ENCODE measurements around the gene COMP. TPM values are rescaled to one million over a fixed set of nuclear protein-coding genes. Genes with fewer than 3 reads are reported as not detected.
A peak's percentile ranks its signal among the peaks of the same experiment; 100 is the strongest.

COMP gene
- total and polyA plus RNA-seq, 10 donors: 0.04 to 1.0 (median 0.13) TPM; not detected in 7

GRCh38 chr19:18778826-18779495, 12.1 kb downstream of the COMP start:
- 80 to 90% (median 85%) methylated on average over 11 to 14 of the region's 14 CpGs for WGBS, 5 donors
- H3K27me3 ChIP-seq (replicated peaks in 1 of 7): peaks cover 0 to 60% (median under 1%) of the 10 kb centered on the region in 7 donors

GRCh38 chr19:18778076-18778389, 13.1 kb downstream of the COMP start:
- Histone ChIP-seq H3K4me3 (no peak overlapping the region), H3K9me3 (no peaks in the 10 kb centered on the region), H3K27me3 (replicated peaks in 1 of 7) (peaks cover 0 to 58% (median 0%) of the 10 kb centered on the region in 7 donors), H3K27ac (no peak overlapping the region), H3K4me1 (peaks cover 0 to 11% (median 0%) of the 10 kb centered on the region in 6 donors), H3K36me3 (peaks cover 0 to 20% (median 0%) of the 10 kb centered on the region in 6 donors)
- DNase-seq: no peak
- no peak for TF ChIP-seq POLR2AphosphoS5 (IDR thresholded peaks at IDR 0.05)
- no peak for TF ChIP-seq POLR2A (IDR thresholded peaks at IDR 0.05)
- TF ChIP-seq CTCF (IDR thresholded peaks at IDR 0.05 in 8 of 11, conservative IDR thresholded peaks at IDR 0.05 in 3 of 11): no peak
- intact Hi-C loops (cut with DNase I; ENCODE audit: low total_unique reads): no loop called here
- WGBS, 5 donors: 58 to 81% (median 62%) methylated on average over 11 of the region's 11 CpGs

More at GRCh38 chr19:18778826-18779495, 12.1 kb downstream of the COMP start:
- H3K4me1 ChIP-seq: peaks cover 0 to 11% (median 0%) of the 10 kb centered on the region in 6 donors
- TF ChIP-seq CTCF (IDR thresholded peaks at IDR 0.05 in 8 of 11, conservative IDR thresholded peaks at IDR 0.05 in 3 of 11): no peak
- no peak for TF ChIP-seq POLR2A (IDR thresholded peaks at IDR 0.05)
- TF ChIP-seq POLR2AphosphoS5 (IDR thresholded peaks at IDR 0.05): no peak
- no peak overlapping the region for H3K4me3 ChIP-seq
- H3K27ac ChIP-seq: no peak overlapping the region
- H3K9me3 ChIP-seq: no peaks in the 10 kb centered on the region
- H3K36me3 ChIP-seq: peaks cover 0 to 20% (median 0%) of the 10 kb centered on the region in 6 donors
- intact Hi-C loops (cut with DNase I; ENCODE audit: low total_unique reads): no loop called here
- DNase-seq: no peak

GRCh38 chr19:18777301-18778075, 13.6 kb downstream of the COMP start:
- Histone ChIP-seq H3K4me3 (no peak overlapping the region), H3K27me3 (replicated peaks in 1 of 7) (peaks cover 0 to 52% (median 0%) of the 10 kb centered on the region in 7 donors), H3K9me3 (no peaks in the 10 kb centered on the region), H3K36me3 (peaks cover 0 to 20% (median 0%) of the 10 kb centered on the region in 6 donors), H3K4me1 (peaks cover 0 to 11% (median 0%) of the 10 kb centered on the region in 6 donors), H3K27ac (no peak overlapping the region)
- WGBS, 5 donors: 59 to 85% (median 74%) methylated on average over 36 to 71 of the region's 71 CpGs
- intact Hi-C loops (cut with DNase I; ENCODE audit: low total_unique reads): no loop called here
- TF ChIP-seq POLR2A (IDR thresholded peaks at IDR 0.05): no peak
- TF ChIP-seq POLR2AphosphoS5 (IDR thresholded peaks at IDR 0.05): peak in 1 of 3 donors; percentile 35
- DNase-seq: no peak

GRCh38 chr19:18776736-18777135, 14.4 kb downstream of the COMP start:
- H3K4me1 ChIP-seq: peaks cover 0 to 11% (median 0%) of the 10 kb centered on the region in 6 donors
- intact Hi-C loops (cut with DNase I; ENCODE audit: low total_unique reads): no loop called here
- TF ChIP-seq POLR2AphosphoS5 (IDR thresholded peaks at IDR 0.05) (peak in 1 of 3 donors; percentile 32), POLR2A (IDR thresholded peaks at IDR 0.05) (no peak), CTCF (IDR thresholded peaks at IDR 0.05 in 8 of 11, conservative IDR thresholded peaks at IDR 0.05 in 3 of 11) (no peak)
- peaks cover 0 to 46% (median 0%) of the 10 kb centered on the region in 7 donors for H3K27me3 ChIP-seq (replicated peaks in 1 of 7)
- no peak overlapping the region for H3K4me3 ChIP-seq
- no peak overlapping the region for H3K27ac ChIP-seq
- 53 to 80% (median 75%) methylated on average over 3 to 12 of the region's 12 CpGs for WGBS, 5 donors
- H3K9me3 ChIP-seq: no peaks in the 10 kb centered on the region
- no peak for DNase-seq
- peaks cover 0 to 20% (median 0%) of the 10 kb centered on the region in 6 donors for H3K36me3 ChIP-seq
